T47D (cell line): ENCODE results near the gene SPTLC1.

Experiments
- DNase-seq, 2 experiments: peaks; one replicate each; pipeline versions ENCODE4 v3.0.0 to v3.0.0-alpha.2; 2011 to 2012; ENCODE audit warnings: low read depth in 1 of 2, low spot score in 1 of 2
- JUND ChIP-seq: IDR thresholded peaks from 2 replicates; pipeline ENCODE4 v1.6.1; 2012; ENCODE audit warnings: low read depth
- in situ Hi-C: cut with HindIII; loops from 2 replicates; pipeline ENCODE4 v1.10.0; 2016; ENCODE audit warnings: low sequenced_read_pairs, low pct_unique_long_range_greater_than_20kb

Gene SPTLC1

DNA sequence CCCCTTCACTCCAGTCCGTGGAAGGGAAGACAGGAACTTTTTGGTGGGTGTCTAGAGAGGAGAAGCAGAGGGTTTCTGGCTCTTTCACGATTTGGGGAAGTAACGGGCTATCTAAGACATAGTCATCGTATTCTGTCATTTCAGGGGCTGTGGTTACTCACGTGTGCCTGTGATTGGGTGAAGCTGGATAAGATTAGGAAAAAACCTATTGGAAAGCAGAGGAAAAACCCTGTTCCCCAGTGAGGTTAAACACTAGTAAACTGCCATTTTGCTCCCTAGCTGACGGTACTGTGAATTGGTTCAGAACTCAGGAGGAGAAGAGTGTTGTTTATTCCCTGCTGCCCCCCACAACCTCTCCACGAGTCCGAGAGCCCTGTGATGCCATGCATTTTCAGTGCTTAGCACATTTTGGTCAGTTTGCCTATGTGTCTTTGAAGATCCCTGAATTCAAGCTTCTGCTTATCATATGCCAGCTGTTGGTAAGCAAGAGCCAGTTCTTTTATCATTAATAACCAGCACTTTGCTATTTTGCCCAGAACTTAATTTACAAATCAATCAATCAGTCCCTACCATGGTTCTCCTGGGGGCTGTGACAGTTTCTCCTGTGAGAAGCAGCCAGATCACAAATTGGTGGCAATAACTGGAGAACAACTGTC is 120.1 kb downstream of the SPTLC1 start:
- TF ChIP-seq JUND = no peak
- in situ Hi-C loops = no loop called here
- no peak for DNase-seq

DNA sequence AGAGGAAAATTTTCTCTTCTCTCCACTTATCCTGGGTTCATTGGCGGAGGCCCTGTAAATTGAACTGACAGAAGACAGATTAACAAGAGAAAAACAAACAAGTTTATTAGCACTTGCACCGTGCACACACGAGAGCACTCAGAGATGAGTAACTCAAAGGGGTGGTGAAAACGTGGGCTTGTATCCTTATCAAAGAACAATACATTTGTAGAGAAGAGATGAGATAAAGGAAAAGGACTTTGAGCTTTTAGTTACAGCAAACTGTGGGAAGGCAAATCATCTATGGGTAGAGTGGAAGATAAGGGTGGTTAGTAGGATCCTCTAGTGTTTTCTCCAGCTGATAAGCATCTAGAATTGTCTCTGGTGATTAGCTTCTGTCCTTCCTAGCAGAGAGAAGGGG is 120.8 kb downstream of the SPTLC1 start:
- DNase-seq = no peak
- in situ Hi-C loops = no loop called here
- TF ChIP-seq JUND = no peak

DNA sequence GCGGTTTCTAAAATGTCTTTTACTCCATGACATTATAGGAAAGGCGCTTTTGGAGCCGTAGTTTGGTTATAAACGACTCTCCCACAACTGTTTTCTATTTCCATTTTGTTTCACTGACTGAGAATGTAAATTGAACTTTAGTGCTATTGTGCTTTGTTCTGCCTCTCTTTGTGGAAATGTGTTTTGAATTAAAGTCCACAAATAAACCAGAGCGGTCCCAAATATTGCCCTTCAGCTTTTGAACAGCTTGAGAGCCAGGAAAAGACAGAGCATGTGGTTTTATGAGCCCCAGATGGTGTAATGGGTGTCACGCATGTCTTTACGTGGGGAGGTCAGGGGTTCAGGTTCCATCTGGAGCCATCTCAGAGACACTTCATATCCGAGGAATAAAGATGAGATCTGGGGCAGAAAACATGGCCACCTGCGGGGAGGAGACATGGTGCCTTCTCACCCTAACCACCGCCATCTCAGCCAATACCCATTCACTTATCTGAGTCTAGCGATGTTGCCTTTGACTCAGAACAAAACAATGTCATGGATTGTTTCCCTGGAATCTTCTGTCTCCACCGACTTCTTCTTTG is 122.7 kb downstream of the SPTLC1 start:
- no peak for DNase-seq
- in situ Hi-C loops = no loop called here
- TF ChIP-seq JUND = no peak

DNA sequence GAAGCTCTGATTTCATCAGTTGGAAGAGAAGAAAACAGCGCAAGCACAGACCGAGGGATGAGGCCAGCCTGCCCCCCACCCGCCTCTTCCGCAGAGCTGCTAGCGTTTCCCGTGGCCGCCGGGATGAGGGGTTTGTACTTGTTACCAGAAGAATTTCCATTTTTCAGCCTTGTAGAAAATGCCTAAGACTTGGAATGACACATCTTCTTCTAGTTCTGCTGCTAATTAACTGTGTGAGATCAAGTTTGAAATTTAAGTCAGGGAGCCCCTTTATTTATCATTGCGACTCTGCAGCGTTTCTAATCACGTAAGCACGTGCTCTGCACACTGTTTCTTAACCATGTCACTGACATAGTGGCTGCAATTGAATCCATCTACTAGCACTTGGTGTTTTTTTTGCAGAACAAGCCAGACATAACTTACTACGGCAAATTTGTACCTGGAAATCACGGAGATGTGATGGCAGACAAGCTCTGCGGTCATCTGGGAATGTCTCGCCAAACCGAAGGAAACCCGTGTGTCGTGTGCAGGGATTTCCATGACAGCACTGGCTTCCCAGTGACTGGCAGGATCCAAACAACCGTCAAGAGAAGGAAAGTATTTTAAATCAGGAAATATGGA is 123.4 kb downstream of the SPTLC1 start:
- DNase-seq = no peak
- TF ChIP-seq JUND = no peak
- in situ Hi-C loops = no loop called here

DNA sequence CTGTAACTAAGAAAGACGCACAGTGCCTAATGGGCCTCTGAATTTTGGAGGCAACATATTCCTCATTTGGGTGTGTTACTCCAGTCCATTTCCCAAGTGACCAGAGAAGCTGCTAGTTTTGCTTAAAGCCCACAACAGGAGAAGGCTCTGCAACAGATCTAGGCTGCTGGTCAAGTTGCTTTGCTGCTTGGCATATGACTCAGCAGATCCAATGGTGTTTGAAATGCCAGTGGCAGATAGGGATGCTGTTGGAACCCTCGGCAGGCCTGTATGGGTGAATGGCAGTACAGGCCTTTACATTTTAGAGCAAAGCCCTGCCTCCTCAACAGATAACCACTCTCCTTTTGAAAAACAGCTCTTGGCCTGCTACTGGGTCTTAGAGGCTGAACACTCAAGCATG is 129.0 kb downstream of the SPTLC1 start:
- no peak for TF ChIP-seq JUND
- no peak for DNase-seq
- in situ Hi-C loops = no loop called here

GRCh38 chr9:91985692-91986091 is 129.5 kb downstream of the SPTLC1 start:
- in situ Hi-C loops = no loop called here
- DNase-seq = no peak
- no peak for TF ChIP-seq JUND
